GM12878 (cell line): Measurements from ENCODE around the gene RACK1. TPM values are rescaled to one million over a fixed set of nuclear protein-coding genes. Genes with fewer than 3 reads are reported as not detected.

Source experiments
- ATAC-seq: fragments of 200-7000 bp; cut with Tn5 transposase; 3 replicates; pipeline ENCODE4 v1.9.1; 2020; ENCODE audit warnings: mild to moderate bottlenecking, moderate library complexity
- BruUV-seq: library from RNA; stranded (reverse); fragments of 400-500 nt; replicated peaks from 2 replicates; lab custom pipeline; 2021; lab: Mats Ljungman, UMichigan
- CTCF ChIA-PET: fragments of 300-600 bp; sonication (Branson Sonifier 250); formaldehyde crosslinking; extraction: SDS; loops from one replicate; lab custom pipeline; 2021; ENCODE audit warnings: inconsistent platforms; lab: Yijun Ruan, JAX
- POLR2A ChIA-PET: fragments of 350-600 bp; formaldehyde crosslinking; extraction: SDS; loops from one replicate; lab custom pipeline; 2021; ENCODE audit warnings: inconsistent platforms; lab: Charles Lee
- RAD21 ChIA-PET: fragments of 300-600 bp; sonication (Branson Sonifier 250); formaldehyde crosslinking; loops from one replicate; lab custom pipeline; 2023; ENCODE audit warnings: antibody characterized with exemption; ENCODE audit not compliant: unreplicated experiment; lab: Charles Lee
- SMC1A ChIA-PET: fragments of 300-600 bp; sonication (Branson Sonifier 250); formaldehyde crosslinking; loops from one replicate; lab custom pipeline; 2023; ENCODE audit not compliant: unreplicated experiment, uncharacterized antibody; lab: Charles Lee
- DNase-seq: peaks from one replicate; pipeline ENCODE4 v3.0.0-alpha.2; 2011; ENCODE audit warnings: low read depth, low spot score
- FAIRE-seq: peaks from 3 replicates; lab custom pipeline; 2011; peaks lifted over from hg19 to GRCh38; lab: Jason Lieb, UNC
- H2AFZ ChIP-seq: 2 replicates; pipeline ENCODE4 v1.6.0; 2011; ENCODE audit warnings: low read depth, low read length, control low read depth; ENCODE audit not compliant: control insufficient read depth
- H3K27ac ChIP-seq: 2 replicates; pipeline ENCODE4 v1.5.1; 2011; ENCODE audit warnings: control low read depth; ENCODE audit not compliant: control insufficient read depth, insufficient read depth
- H3K27me3 ChIP-seq, 2 experiments: replicated peaks in 1 of 2; 2 replicates each; pipeline versions ENCODE4 v1.6.0 to v1.6.1; 2011; ENCODE audit warnings: low read length in 1 of 2; ENCODE audit not compliant: control insufficient read depth in 2 of 2, insufficient read depth in 2 of 2
- H3K36me3 ChIP-seq, 2 experiments: 2 replicates each; pipeline ENCODE4 v1.5.1; 2011; ENCODE audit warnings: low read length in 1 of 2; ENCODE audit not compliant: control insufficient read depth in 2 of 2, insufficient read depth in 2 of 2
- H3K4me1 ChIP-seq: 2 replicates; pipeline ENCODE4 v1.6.1; 2011; ENCODE audit warnings: mild to moderate bottlenecking, low read length, moderate library complexity, mixed read lengths; ENCODE audit not compliant: control insufficient read depth, insufficient read depth
- H3K4me2 ChIP-seq: 2 replicates; pipeline ENCODE4 v1.6.0; 2011; ENCODE audit warnings: control low read depth; ENCODE audit not compliant: control insufficient read depth, insufficient read depth
- H3K4me3 ChIP-seq: fragments of 200-600 bp; sonication (generic); 2 replicates; pipeline ENCODE4 v1.5.1; 2016
- H3K79me2 ChIP-seq: 2 replicates; pipeline ENCODE4 v1.6.0; 2011; ENCODE audit warnings: low read length; ENCODE audit not compliant: control insufficient read depth, insufficient read depth
- H3K9ac ChIP-seq: 2 replicates; pipeline ENCODE4 v1.8.0; 2011; ENCODE audit warnings: low read length, control low read depth, mixed read lengths; ENCODE audit not compliant: control insufficient read depth, insufficient read depth
- H3K9me3 ChIP-seq: replicated peaks from 3 replicates; pipeline ENCODE4 v1.5.1; 2011; ENCODE audit warnings: mild to moderate bottlenecking, low read length; ENCODE audit not compliant: control insufficient read depth, insufficient read depth
- H4K20me1 ChIP-seq: 2 replicates; pipeline ENCODE4 v1.6.0; 2011; ENCODE audit not compliant: control insufficient read depth, insufficient read depth
- ATF2 ChIP-seq: IDR thresholded peaks from 2 replicates; pipeline ENCODE4 v1.6.1; 2012; ENCODE audit warnings: low read length, inconsistent platforms
- BMI1 ChIP-seq: fragments of 450-650 bp; IDR thresholded peaks from 2 replicates; pipeline ENCODE4 v1.6.1; 2016; ENCODE audit warnings: mild to moderate bottlenecking, moderate library complexity, borderline replicate concordance
- CHD1 ChIP-seq: IDR thresholded peaks from 2 replicates; pipeline ENCODE4 v1.6.1; 2012; ENCODE audit warnings: low read depth, low read length, improper control_type of control experiment
- EGR1 ChIP-seq, 2 experiments: IDR thresholded peaks; 1 replicate in 1 of 2; 2 replicates in 1 of 2; pipeline ENCODE4 v1.6.1; 2011 to 2012; ENCODE audit warnings: low read depth in 2 of 2, low read length in 2 of 2, borderline replicate concordance in 1 of 2, mild to moderate bottlenecking in 1 of 2, moderate library complexity in 1 of 2
- FOXK2 ChIP-seq: fragments of 450-650 bp; IDR thresholded peaks from 2 replicates; pipeline ENCODE4 v1.6.1; 2017; ENCODE audit warnings: mild to moderate bottlenecking, moderate library complexity
- GATAD2B ChIP-seq: fragments of 450-650 bp; conservative IDR thresholded peaks from 2 replicates; pipeline ENCODE4 v1.6.1; 2017; ENCODE audit warnings: low read depth, mild to moderate bottlenecking, moderate library complexity
- JUNB ChIP-seq: IDR thresholded peaks from 2 replicates; pipeline ENCODE4 v1.6.1; 2016; ENCODE audit warnings: antibody characterized with exemption, mild to moderate bottlenecking
- KAT2A ChIP-seq: conservative IDR thresholded peaks from 2 replicates; pipeline ENCODE4 v1.6.1; 2011; ENCODE audit warnings: low read depth, low read length; ENCODE audit not compliant: control insufficient read depth
- LARP7 ChIP-seq: fragments of 450-650 bp; IDR thresholded peaks from 2 replicates; pipeline ENCODE4 v1.6.1; 2017; ENCODE audit warnings: mild to moderate bottlenecking
- NFXL1 ChIP-seq: fragments of 450-650 bp; IDR thresholded peaks from 2 replicates; pipeline ENCODE4 v1.6.1; 2017; ENCODE audit warnings: antibody characterized with exemption, mild to moderate bottlenecking, borderline replicate concordance
- NFYB ChIP-seq: IDR thresholded peaks from 2 replicates; pipeline ENCODE4 v1.6.1; 2011; ENCODE audit warnings: low read depth, mild to moderate bottlenecking, low read length, improper control_type of control experiment, moderate library complexity; ENCODE audit not compliant: insufficient read depth
- NKRF ChIP-seq: fragments of 450-650 bp; conservative IDR thresholded peaks from 2 replicates; pipeline ENCODE4 v1.6.1; 2017; ENCODE audit warnings: mild to moderate bottlenecking, moderate library complexity
- NR2C1 ChIP-seq: fragments of 450-650 bp; IDR thresholded peaks from 2 replicates; pipeline ENCODE4 v1.6.1; 2017; ENCODE audit warnings: antibody characterized with exemption, mild to moderate bottlenecking, moderate library complexity
- NR2F1 ChIP-seq: fragments of 450-650 bp; conservative IDR thresholded peaks from 2 replicates; pipeline ENCODE4 v1.6.1; 2017; ENCODE audit warnings: mild to moderate bottlenecking
- POLR2A ChIP-seq: IDR thresholded peaks from 2 replicates; pipeline ENCODE4 v1.6.1; 2011; ENCODE audit warnings: low read depth, mild to moderate bottlenecking, low read length
- SP1 ChIP-seq: IDR thresholded peaks from one replicate; pipeline ENCODE4 v1.6.1; 2011; ENCODE audit warnings: low read depth, low read length
- TCF3 ChIP-seq: IDR thresholded peaks from 2 replicates; pipeline ENCODE4 v1.6.1; 2012; ENCODE audit warnings: low read depth, mild to moderate bottlenecking, low read length, borderline replicate concordance; ENCODE audit not compliant: insufficient read depth
- TCF7 ChIP-seq: IDR thresholded peaks from 2 replicates; pipeline ENCODE4 v1.6.1; 2014; ENCODE audit warnings: antibody characterized with exemption, borderline replicate concordance
- YY1 ChIP-seq: IDR thresholded peaks from 2 replicates; pipeline ENCODE4 v1.6.1; 2011; ENCODE audit warnings: low read depth, mild to moderate bottlenecking, low read length
- ZNF384 ChIP-seq: IDR thresholded peaks from 2 replicates; pipeline ENCODE4 v1.6.1; 2012; ENCODE audit warnings: low read depth, mild to moderate bottlenecking, low read length, improper control_type of control experiment, borderline replicate concordance
- WGBS: methylation state at CpG from one replicate; pipeline ENCODE4 v1.1.6; 2016; ENCODE audit warnings: low lambda C conversion rate; ENCODE audit not compliant: insufficient replicate concordance, insufficient coverage; ENCODE audit errors: missing lambda C conversion rate; 5-methylcytosine and 5-hydroxymethylcytosine counted together
- in situ Hi-C: fragments of 300-500 bp; cut with MboI; formaldehyde crosslinking; loops from 9 replicates; pipeline ENCODE4 v1.14.3; 2018; ENCODE audit warnings: mixed read lengths
- intact Hi-C: fragments of 100-400 bp; cut with micrococcal nuclease; formaldehyde crosslinking; loops from one replicate; pipeline ENCODE4 v1.14.2; 2022; ENCODE audit not compliant: unreplicated experiment
- polyA plus RNA-seq, 11 experiments: library from polyadenylated mRNA; depleted of rRNA in 4 of 11; unstranded in 6 of 11; stranded (reverse) in 5 of 11; fragments of >200 nt; fragmentation: Nextera tagmentation in 4 of 11; fragmentation: Illumina TruSeq in 1 of 11; extraction: Ambion mirVana in 4 of 11; extraction: Trizol in 1 of 11; gene quantifications; 1 replicate in 1 of 11; 2 replicates in 10 of 11; pipeline versions ENCODE4 v1.2.1 to v1.2.3, GENCODE V29; 2011 to 2016; ENCODE audit warnings: inconsistent platforms in 2 of 11, missing spikeins in 2 of 11, low read depth in 1 of 11
- total RNA-seq, 4 experiments: library from RNA; depleted of rRNA in 3 of 4; stranded (reverse); fragments of >200 nt in 3 of 4; fragmentation: Illumina TruSeq in 1 of 4; extraction: Trizol in 1 of 4; gene quantifications; 2 replicates each; pipeline versions ENCODE4 v1.2.1 to v1.2.3, GENCODE V29; 2013 to 2021
- TF ChIP-seq, protein P1 (sequence below): fragments of 450-650 bp; IDR thresholded peaks from 2 replicates; pipeline ENCODE4 v1.6.1; 2016; ENCODE audit warnings: mild to moderate bottlenecking

The RACK1 gene
- total and polyA plus RNA-seq, 10 of the 15 experiments (the other 5 are each of a cell fraction or from before 2014, with no cell fraction given): 1,365 to 6,584 (median 4,167) TPM

GRCh38 chr5:181223729-181224389, 19.8 kb downstream of the RACK1 start:
- DNase-seq (no peak), ATAC-seq (peak; percentile 13), FAIRE-seq (no peak)
- intact Hi-C loops: loop anchor here (1.0 to 2.0 kb wide), 2 partner anchors 20 to 37 kb away; partner anchors contain the start of gene TRIM52
- H3K9me3 ChIP-seq: no peaks in the 10 kb centered on the region
- WGBS: 3% methylated on average over 23 of the region's 31 CpGs
- BruUV-seq: TSS peak; percentile 87
- no peaks in the 10 kb centered on the region for H3K27me3 ChIP-seq
- peaks cover 23% of the 10 kb centered on the region for H3K79me2 ChIP-seq
- peaks cover 20% of the 10 kb centered on the region for H3K4me1 ChIP-seq
- H3K9ac ChIP-seq: peak overlapping the region; percentile 81
- H3K36me3 ChIP-seq: no peaks in the 10 kb centered on the region
- ChIA-PET POLR2A (interaction anchor here (1.1 to 5.1 kb wide), 10 partner anchors 10 to 39 kb away, joined by 4 to 36 read pairs (median 9); partner anchors contain the start of genes RACK1 and TRIM52), RAD21 (interaction anchor here (0.6 to 2.6 kb wide), 7 partner anchors 17 to 39 kb away, joined by 3 to 25 read pairs (median 5); no protein-coding TSS in a partner anchor), CTCF (interaction anchor here (0.6 to 2.6 kb wide), 6 partner anchors 16 to 39 kb away, joined by 3 to 12 read pairs (median 3); no protein-coding TSS in a partner anchor), SMC1A (interaction anchor here (1.0 to 1.7 kb wide), 5 partner anchors 17 to 39 kb away, joined by 3 to 5 read pairs (median 4); partner anchors contain the start of gene RACK1)
- peak overlapping the region; percentile 95 for H3K27ac ChIP-seq
- peak overlapping the region; percentile 98 for H3K4me3 ChIP-seq
- peak overlapping the region; percentile 68 for H2AFZ ChIP-seq
- in situ Hi-C loops: no loop called here
- peak overlapping the region; percentile 79 for H3K4me2 ChIP-seq
- H4K20me1 ChIP-seq: no peaks in the 10 kb centered on the region
- TF ChIP-seq JUNB: no peak
- TF ChIP-seq LARP7: peak; percentile 32; the same call in 1 of the 2 replicates
- no peak for TF ChIP-seq KAT2A
- TF ChIP-seq, protein P1, sequence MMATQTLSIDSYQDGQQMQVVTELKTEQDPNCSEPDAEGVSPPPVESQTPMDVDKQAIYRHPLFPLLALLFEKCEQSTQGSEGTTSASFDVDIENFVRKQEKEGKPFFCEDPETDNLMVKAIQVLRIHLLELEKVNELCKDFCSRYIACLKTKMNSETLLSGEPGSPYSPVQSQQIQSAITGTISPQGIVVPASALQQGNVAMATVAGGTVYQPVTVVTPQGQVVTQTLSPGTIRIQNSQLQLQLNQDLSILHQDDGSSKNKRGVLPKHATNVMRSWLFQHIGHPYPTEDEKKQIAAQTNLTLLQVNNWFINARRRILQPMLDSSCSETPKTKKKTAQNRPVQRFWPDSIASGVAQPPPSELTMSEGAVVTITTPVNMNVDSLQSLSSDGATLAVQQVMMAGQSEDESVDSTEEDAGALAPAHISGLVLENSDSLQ: peak; percentile 47
- TF ChIP-seq NR2C1: no peak
- peak; percentile 71 for TF ChIP-seq POLR2A
- no peak for TF ChIP-seq TCF7
- peak; percentile 25; the same call in 1 of the 2 replicates for TF ChIP-seq CHD1
- TF ChIP-seq BMI1: peak; percentile 96
- TF ChIP-seq GATAD2B: peak; percentile 51; the same call in 1 of the 2 replicates
- no peak for TF ChIP-seq NR2F1
- TF ChIP-seq YY1: peak; percentile 94
- TF ChIP-seq NFXL1: peak; percentile 99
- peak; percentile 71 for TF ChIP-seq NKRF
- TF ChIP-seq NFYB: no peak
- TF ChIP-seq EGR1 (IDR thresholded peaks at IDR 0.05; ENCODE audit: borderline replicate concordance in 1 of 2, low read depth in 2 of 2, low read length in 2 of 2): 0 out of 3 replicates have a peak, but pooled peaks of 1 of the 2 experiments have one; percentile 11
- TF ChIP-seq TCF3: no peak
- no peak for TF ChIP-seq ZNF384
- no peak for TF ChIP-seq ATF2
- no peak for TF ChIP-seq FOXK2
- TF ChIP-seq SP1: peak; percentile 1
